GM23248 (cell line): ENCODE measurements around the gene UCMA.
"Not testable (repeated sequence)": the region's sequence is repeated elsewhere in the genome, so short reads cannot be mapped to it uniquely, and the experiment has no call there.

Experiments
- EZH2 ChIP-seq: fragments of 200-600 bp; sonication (generic); IDR thresholded peaks from 2 replicates; pipeline ENCODE4 v1.6.1; 2018; ENCODE audit warnings: antibody characterized with exemption, mild to moderate bottlenecking; ENCODE audit not compliant: insufficient read depth, poor library complexity, severe bottlenecking
- EZH2phosphoT487 ChIP-seq: fragments of 200-600 bp; sonication (generic); IDR thresholded peaks from 2 replicates; pipeline ENCODE4 v1.6.1; 2018; ENCODE audit warnings: antibody characterized with exemption, moderate library complexity, mild to moderate bottlenecking, low read depth; ENCODE audit not compliant: insufficient read depth

DNA sequence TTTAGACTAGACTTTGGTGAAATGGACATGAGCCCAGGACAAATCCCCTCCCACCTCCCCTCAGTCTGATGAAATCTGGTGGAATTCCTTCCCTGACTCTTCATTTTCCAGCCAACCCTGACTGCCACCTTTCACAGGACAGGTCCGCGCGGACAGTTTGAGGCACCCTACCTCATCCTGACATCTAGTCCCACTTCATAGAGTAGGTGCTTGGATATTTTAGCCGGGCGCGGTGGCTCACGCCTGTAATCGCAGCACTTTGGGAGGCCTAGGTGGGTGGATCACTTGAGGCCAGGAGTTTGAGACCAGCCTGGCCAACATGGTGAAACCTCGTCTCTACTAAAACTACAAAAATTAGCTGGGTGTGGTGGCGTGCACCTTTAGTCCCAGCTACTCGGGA, 42.0 kb upstream of the UCMA start:
- not testable (repeated sequence) for TF ChIP-seq EZH2, EZH2phosphoT487
